Measurements from ENCODE around the gene CHCT1.

CHCT1 gene

GRCh38 chr17:60451965-60452364 lies 29.7 kb downstream of the CHCT1 start:
- no peak for TF ChIP-seq CTCF (IDR thresholded peaks at IDR 0.05; ENCODE audit: low read depth, low read length, missing control alignments)
- DNase-seq (ENCODE audit: low read depth), result no peak
- no peak overlapping the region for H3K4me3 ChIP-seq (ENCODE audit: low read depth, low read length)

GRCh38 chr17:60455378-60455777 lies 33.1 kb downstream of the CHCT1 start:
- no peak overlapping the region for H3K4me3 ChIP-seq (ENCODE audit: low read depth, low read length)
- no peak for TF ChIP-seq CTCF (IDR thresholded peaks at IDR 0.05; ENCODE audit: low read depth, low read length, missing control alignments)

GRCh38 chr17:60457148-60457547 lies 34.9 kb downstream of the CHCT1 start:
- no peak overlapping the region for H3K4me3 ChIP-seq (ENCODE audit: low read depth, low read length)
- no peak for TF ChIP-seq CTCF (IDR thresholded peaks at IDR 0.05; ENCODE audit: low read depth, low read length, missing control alignments)
- no peak for DNase-seq (ENCODE audit: low read depth)

More at GRCh38 chr17:60455378-60455777, 33.1 kb downstream of the CHCT1 start:
- DNase-seq (ENCODE audit: low read depth), result no peak

GRCh38 chr17:60461584-60461983 lies 39.3 kb downstream of the CHCT1 start:
- no peak overlapping the region for H3K4me3 ChIP-seq (ENCODE audit: low read depth, low read length)
- no peak for TF ChIP-seq CTCF (IDR thresholded peaks at IDR 0.05; ENCODE audit: low read depth, low read length, missing control alignments)
- DNase-seq (ENCODE audit: low read depth), result no peak

- DNase-seq (ENCODE audit: low read depth), result no peak
- H3K4me3 ChIP-seq (ENCODE audit: low read depth, low read length), result no peak overlapping the region
- TF ChIP-seq CTCF (IDR thresholded peaks at IDR 0.05; ENCODE audit: low read depth, low read length, missing control alignments), result no peak
These were observed 41.0 kb downstream of the CHCT1 start for GRCh38 chr17:60463157-60463835.

- no peak for DNase-seq (ENCODE audit: low read depth)
- H3K4me3 ChIP-seq (ENCODE audit: low read depth, low read length), result no peak overlapping the region
- TF ChIP-seq CTCF (IDR thresholded peaks at IDR 0.05; ENCODE audit: low read depth, low read length, missing control alignments), result no peak
These were observed 42.1 kb downstream of the CHCT1 start for GRCh38 chr17:60464343-60464742.

GRCh38 chr17:60468371-60468770 lies 46.1 kb downstream of the CHCT1 start:
- H3K4me3 ChIP-seq (ENCODE audit: low read depth, low read length), result no peak overlapping the region
- TF ChIP-seq CTCF (IDR thresholded peaks at IDR 0.05; ENCODE audit: low read depth, low read length, missing control alignments), result no peak
- DNase-seq (ENCODE audit: low read depth), result no peak
